Cardiac fibroblast (primary cell): ENCODE data around the gene RARA.

Experiments used
- DNase-seq, 2 donors: peaks; one replicate each; pipeline versions ENCODE4 v3.0.0 to v3.0.0-alpha.2; 2010; ENCODE audit warnings: low read depth in 2 of 2
- H3K4me3 ChIP-seq, 2 donors: replicated peaks in 1 of 2; 1 replicate in 1 of 2; 2 replicates in 1 of 2; pipeline ENCODE4 v1.5.1; 2011; ENCODE audit warnings: low read depth in 2 of 2, low read length in 2 of 2, mild to moderate bottlenecking in 2 of 2, moderate library complexity in 1 of 2
- TF ChIP-seq, protein P1 (sequence below): IDR thresholded peaks from one replicate; pipeline ENCODE4 v1.5.1; 2011; ENCODE audit warnings: low read depth, mild to moderate bottlenecking, low read length, inconsistent platforms

RARA gene

DNA sequence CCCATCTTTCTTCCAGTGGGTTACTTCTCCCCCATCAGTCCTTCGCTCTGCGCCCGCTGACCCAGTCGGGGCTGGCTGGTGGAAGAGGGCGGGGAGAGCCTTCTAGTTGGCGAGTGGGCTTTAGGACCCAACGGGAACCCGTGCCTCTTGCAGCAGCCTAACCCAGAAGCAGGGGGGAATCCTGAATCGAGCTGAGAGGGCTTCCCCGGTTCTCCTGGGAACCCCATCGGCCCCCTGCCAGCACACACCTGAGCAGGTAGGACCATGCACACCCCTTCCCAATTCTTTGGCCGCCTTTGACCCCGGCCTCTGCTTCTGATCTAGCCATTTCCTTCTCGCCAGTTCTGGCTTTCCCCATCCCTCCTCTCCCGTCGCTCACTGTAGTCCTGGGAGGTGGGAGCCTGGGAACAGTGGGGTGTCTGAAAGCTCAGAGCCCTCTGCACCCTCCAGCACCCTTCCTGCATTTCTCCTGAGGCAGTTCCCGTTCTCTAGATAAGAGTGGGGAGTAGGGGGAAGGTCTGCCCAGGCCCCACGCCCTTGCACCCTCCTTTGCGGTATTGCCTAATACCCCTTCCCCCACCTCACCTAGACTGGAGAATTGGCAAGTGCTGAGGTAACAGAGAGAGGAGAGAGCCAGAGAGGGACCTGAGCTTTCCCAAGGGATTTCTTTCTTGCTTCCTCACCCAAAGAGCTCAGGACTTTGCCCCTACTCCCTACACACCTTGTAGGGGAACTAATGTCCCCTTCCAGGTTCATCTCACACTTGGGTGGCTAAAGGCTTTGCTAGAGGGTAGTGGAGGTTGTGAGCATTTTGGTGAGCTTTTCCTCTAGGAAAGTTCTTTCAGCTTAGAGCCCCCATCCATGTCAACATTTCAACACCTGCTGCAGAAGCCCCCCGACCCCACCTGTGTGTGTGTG is at the start of gene RARA:
Gene RARA (plus strand): TSS at position 150 of the 918 bp plus-strand sequence. CDS start 22,039 bp downstream, outside the sequence.
- no peak for DNase-seq
- TF ChIP-seq, protein P1, sequence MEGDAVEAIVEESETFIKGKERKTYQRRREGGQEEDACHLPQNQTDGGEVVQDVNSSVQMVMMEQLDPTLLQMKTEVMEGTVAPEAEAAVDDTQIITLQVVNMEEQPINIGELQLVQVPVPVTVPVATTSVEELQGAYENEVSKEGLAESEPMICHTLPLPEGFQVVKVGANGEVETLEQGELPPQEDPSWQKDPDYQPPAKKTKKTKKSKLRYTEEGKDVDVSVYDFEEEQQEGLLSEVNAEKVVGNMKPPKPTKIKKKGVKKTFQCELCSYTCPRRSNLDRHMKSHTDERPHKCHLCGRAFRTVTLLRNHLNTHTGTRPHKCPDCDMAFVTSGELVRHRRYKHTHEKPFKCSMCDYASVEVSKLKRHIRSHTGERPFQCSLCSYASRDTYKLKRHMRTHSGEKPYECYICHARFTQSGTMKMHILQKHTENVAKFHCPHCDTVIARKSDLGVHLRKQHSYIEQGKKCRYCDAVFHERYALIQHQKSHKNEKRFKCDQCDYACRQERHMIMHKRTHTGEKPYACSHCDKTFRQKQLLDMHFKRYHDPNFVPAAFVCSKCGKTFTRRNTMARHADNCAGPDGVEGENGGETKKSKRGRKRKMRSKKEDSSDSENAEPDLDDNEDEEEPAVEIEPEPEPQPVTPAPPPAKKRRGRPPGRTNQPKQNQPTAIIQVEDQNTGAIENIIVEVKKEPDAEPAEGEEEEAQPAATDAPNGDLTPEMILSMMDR = no peak
- peak within 1 kb of the TSS; percentile 41 to 43 for H3K4me3 ChIP-seq

DNA sequence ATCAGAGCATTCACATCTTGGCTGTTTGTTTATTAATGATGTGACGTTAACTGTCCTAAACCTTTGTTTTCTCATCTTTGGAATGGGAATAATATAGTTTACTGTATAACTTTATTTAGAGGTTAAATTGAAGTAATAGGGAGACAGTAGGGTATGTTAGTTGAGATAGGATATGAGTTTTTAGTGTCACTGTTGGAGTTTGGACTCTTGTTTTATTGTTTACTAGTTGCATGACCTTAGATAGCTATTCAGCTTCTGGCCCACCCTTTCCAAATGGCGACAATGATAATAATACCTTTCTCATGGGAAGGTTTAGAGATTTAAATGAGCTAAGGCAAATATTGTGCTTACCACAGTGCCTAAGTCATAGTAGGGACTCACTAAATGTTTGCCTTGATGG is 49.5 kb upstream of the RARA start:
- H3K4me3 ChIP-seq = no peak overlapping the region
- no peak for DNase-seq
- TF ChIP-seq, protein P1 = no peak

DNA sequence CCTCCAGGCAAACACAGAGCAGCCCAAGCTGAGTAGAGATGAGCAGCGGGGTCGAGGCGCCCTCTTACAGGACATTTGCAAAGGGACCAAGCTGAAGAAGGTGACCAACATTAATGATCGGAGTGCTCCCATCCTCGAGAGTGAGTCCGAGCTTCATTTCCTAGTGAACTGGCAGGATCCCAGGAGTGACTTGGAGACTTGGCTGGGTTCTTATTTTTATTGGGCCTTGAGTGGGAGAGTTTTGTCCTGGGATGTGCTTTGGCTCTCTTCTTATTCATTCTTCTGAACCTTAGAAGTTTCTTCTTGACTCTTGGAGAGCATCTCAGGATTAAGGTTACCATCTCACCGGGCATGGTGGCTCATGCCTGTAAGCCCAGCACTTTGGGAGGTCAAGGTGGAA is 48.5 kb upstream of the RARA start:
- no peak overlapping the region for H3K4me3 ChIP-seq
- TF ChIP-seq, protein P1 = no peak
- peak in 1 of 2 donors; percentile 30 for DNase-seq

DNA sequence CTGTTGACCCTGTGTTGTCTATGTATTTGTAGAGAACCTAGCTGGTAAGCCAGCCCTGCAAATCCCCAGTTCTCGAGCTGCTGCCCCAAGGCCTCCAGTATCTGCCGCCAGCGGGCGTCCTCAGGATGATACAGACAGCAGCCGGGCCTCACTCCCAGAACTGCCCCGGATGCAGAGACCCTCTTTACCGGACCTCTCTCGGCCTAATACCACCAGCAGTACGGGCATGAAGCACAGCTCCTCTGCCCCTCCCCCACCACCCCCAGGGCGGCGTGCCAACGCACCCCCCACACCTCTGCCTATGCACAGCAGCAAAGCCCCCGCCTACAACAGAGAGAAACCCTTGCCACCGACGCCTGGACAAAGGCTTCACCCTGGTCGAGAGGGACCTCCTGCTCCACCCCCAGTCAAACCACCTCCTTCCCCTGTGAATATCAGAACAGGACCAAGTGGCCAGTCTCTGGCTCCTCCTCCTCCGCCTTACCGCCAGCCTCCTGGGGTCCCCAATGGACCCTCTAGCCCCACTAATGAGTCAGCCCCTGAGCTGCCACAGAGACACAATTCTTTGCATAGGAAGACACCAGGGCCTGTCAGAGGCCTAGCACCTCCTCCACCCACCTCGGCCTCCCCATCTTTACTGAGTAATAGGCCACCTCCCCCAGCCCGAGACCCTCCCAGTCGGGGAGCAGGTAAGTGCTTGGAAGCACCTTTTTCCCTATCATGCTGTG is 44.4 kb upstream of the RARA start:
- TF ChIP-seq, protein P1 = no peak
- no peak for DNase-seq
- H3K4me3 ChIP-seq = no peak overlapping the region

DNA sequence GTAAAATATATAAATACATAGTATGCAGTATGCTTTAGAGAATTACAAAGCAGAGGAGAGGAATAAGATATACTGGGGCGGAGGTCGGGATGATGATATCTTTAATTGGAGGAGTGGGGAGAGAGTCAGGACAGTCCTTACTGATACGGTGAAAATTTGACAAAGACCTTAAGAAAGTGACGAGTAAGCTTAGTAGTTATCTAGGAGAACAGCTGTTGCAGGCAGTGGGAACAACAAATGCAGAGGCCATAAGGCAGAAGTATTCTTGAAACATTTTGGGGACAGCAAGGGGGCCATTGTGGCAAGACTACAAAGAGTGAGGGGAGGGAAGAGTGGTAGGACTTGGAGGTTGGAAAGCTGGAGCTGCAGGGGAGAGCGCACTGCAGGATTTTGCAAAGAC is 43.6 kb upstream of the RARA start:
- TF ChIP-seq, protein P1 = no peak
- DNase-seq = no peak
- no peak overlapping the region for H3K4me3 ChIP-seq

DNA sequence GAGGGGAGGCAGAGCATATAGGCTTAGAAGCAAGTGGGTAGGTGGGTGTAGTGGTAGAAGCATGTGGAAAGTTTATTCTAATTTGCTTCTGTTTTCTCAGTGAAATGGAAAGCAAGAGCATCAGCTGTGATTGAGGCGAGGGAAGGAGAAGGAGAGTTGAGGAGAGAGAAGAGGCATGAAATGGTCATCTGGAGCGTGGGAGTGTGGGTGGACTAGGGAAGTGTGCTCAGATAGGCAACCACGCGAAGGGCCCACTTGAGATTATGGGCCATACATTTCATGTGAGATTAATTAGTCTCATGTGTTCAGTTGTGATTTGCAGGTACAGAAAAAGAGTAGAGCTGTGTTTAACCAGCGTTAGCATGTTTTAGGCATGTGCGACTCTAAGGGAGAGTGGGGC is 42.1 kb upstream of the RARA start:
- H3K4me3 ChIP-seq = no peak overlapping the region
- no peak for DNase-seq
- TF ChIP-seq, protein P1 = no peak
